Hepatocyte (in vitro differentiated cells): ENCODE results near the gene PWWP2A. TPM values are rescaled to one million over a fixed set of nuclear protein-coding genes. Genes with fewer than 3 reads are reported as not detected.

Experiments
- DNase-seq: peaks from one replicate; pipeline ENCODE4 v3.0.0-alpha.2; 2016; ENCODE audit warnings: low spot score
- H2AFZ ChIP-seq: fragments of 200-600 bp; sonication (generic); 2 replicates; pipeline ENCODE4 v1.6.0; 2016; ENCODE audit warnings: antibody characterized with exemption, mild to moderate bottlenecking
- H3K27ac ChIP-seq: fragments of 200-600 bp; sonication (generic); 2 replicates; pipeline ENCODE4 v1.5.1; 2016; ENCODE audit warnings: mild to moderate bottlenecking
- H3K27me3 ChIP-seq: fragments of 200-600 bp; sonication (generic); 2 replicates; pipeline ENCODE4 v1.6.1; 2016
- H3K36me3 ChIP-seq: fragments of 200-600 bp; sonication (generic); replicated peaks from 2 replicates; pipeline ENCODE4 v1.5.1; 2016; ENCODE audit warnings: low read depth; ENCODE audit not compliant: insufficient read depth
- H3K4me1 ChIP-seq: fragments of 200-600 bp; sonication (generic); 2 replicates; pipeline ENCODE4 v1.5.1; 2016; ENCODE audit warnings: mild to moderate bottlenecking, moderate library complexity; ENCODE audit not compliant: insufficient read depth
- H3K4me2 ChIP-seq: fragments of 200-600 bp; sonication (generic); 2 replicates; pipeline ENCODE4 v1.6.0; 2016
- H3K4me3 ChIP-seq: fragments of 200-600 bp; sonication (generic); 2 replicates; pipeline ENCODE4 v1.5.1; 2016; ENCODE audit warnings: mild to moderate bottlenecking
- H3K79me2 ChIP-seq: fragments of 200-600 bp; sonication (generic); 2 replicates; pipeline ENCODE4 v1.6.0; 2017; ENCODE audit warnings: mild to moderate bottlenecking
- H3K9me2 ChIP-seq: fragments of 200-600 bp; sonication (generic); replicated peaks from 2 replicates; pipeline ENCODE4 v1.6.0; 2017; ENCODE audit warnings: mild to moderate bottlenecking; ENCODE audit not compliant: insufficient read depth
- H3K9me3 ChIP-seq: fragments of 200-600 bp; sonication (generic); 2 replicates; pipeline ENCODE4 v1.5.1; 2016; ENCODE audit warnings: low read depth, mild to moderate bottlenecking
- H4K20me1 ChIP-seq: fragments of 200-600 bp; sonication (generic); 2 replicates; pipeline ENCODE4 v1.6.0; 2016; ENCODE audit warnings: mild to moderate bottlenecking; ENCODE audit not compliant: insufficient read depth, poor library complexity, severe bottlenecking
- CTCF ChIP-seq: fragments of 200-600 bp; sonication (generic); IDR thresholded peaks from 2 replicates; pipeline ENCODE4 v1.5.1; 2016; ENCODE audit warnings: antibody characterized with exemption, mild to moderate bottlenecking; ENCODE audit not compliant: poor library complexity
- EZH2 ChIP-seq: fragments of 200-600 bp; sonication (generic); IDR thresholded peaks from 2 replicates; pipeline ENCODE4 v1.6.1; 2016; ENCODE audit warnings: antibody characterized with exemption, mild to moderate bottlenecking, borderline replicate concordance
- EZH2phosphoT487 ChIP-seq: fragments of 200-600 bp; sonication (generic); IDR thresholded peaks from one replicate; pipeline ENCODE4 v1.6.1; 2018; ENCODE audit warnings: antibody characterized with exemption, mild to moderate bottlenecking, low read depth, moderate library complexity; ENCODE audit not compliant: unreplicated experiment, severe bottlenecking
- WGBS: methylation state at CpG from one replicate; pipeline ENCODE4 v1.1.6; 2016; ENCODE audit warnings: low lambda C conversion rate; ENCODE audit errors: missing lambda C conversion rate; 5-methylcytosine and 5-hydroxymethylcytosine counted together
- polyA plus RNA-seq: library from polyadenylated mRNA; unstranded; fragments of >200 nt; fragmentation: Nextera tagmentation; extraction: Ambion mirVana; gene quantifications from 2 replicates; pipeline ENCODE4 v1.2.1, GENCODE V29; 2016
- total RNA-seq: library from RNA; depleted of rRNA; stranded (reverse); fragments of >200 nt; gene quantifications from 2 replicates; pipeline ENCODE4 v1.2.3, GENCODE V29; 2014

PWWP2A gene
- total and polyA plus RNA-seq, 2 experiments from 2014 or later: 18.4 to 26.5 TPM

GRCh38 chr5:160064995-160065614 lies 54.1 kb downstream of the PWWP2A start:
- no peak for TF ChIP-seq EZH2
- TF ChIP-seq EZH2phosphoT487: no peak
- no peak for TF ChIP-seq CTCF
- DNase-seq: peak; percentile 73
- Histone ChIP-seq H3K9me3 (no peaks in the 10 kb centered on the region), H4K20me1 (no peaks in the 10 kb centered on the region), H3K79me2 (no peaks in the 10 kb centered on the region), H3K4me2 (peak overlapping the region; percentile 48), H3K27ac (peak overlapping the region; percentile 80), H3K27me3 (no peaks in the 10 kb centered on the region), H3K4me1 (peaks cover 27% of the 10 kb centered on the region), H3K9me2 (no peaks in the 10 kb centered on the region), H3K4me3 (no peak overlapping the region), H2AFZ (no peak overlapping the region), H3K36me3 (no peaks in the 10 kb centered on the region)
- WGBS: 26% methylated on average over 9 of the region's 9 CpGs

- peak overlapping the region; percentile 48 for H3K4me2 ChIP-seq
- no peaks in the 10 kb centered on the region for H3K36me3 ChIP-seq
- 50% methylated on average over 1 of the region's 1 CpG for WGBS
- no peaks in the 10 kb centered on the region for H3K79me2 ChIP-seq
- no peak overlapping the region for H3K4me3 ChIP-seq
- peak overlapping the region; percentile 80 for H3K27ac ChIP-seq
- no peaks in the 10 kb centered on the region for H3K9me3 ChIP-seq
- no peaks in the 10 kb centered on the region for H3K27me3 ChIP-seq
- DNase-seq: peak; percentile 32
- H3K4me1 ChIP-seq: peaks cover 27% of the 10 kb centered on the region
- no peak overlapping the region for H2AFZ ChIP-seq
- TF ChIP-seq EZH2phosphoT487 (no peak), CTCF (no peak), EZH2 (no peak)
- H4K20me1 ChIP-seq: no peaks in the 10 kb centered on the region
- H3K9me2 ChIP-seq: no peaks in the 10 kb centered on the region
These were observed 54.8 kb downstream of the PWWP2A start for GRCh38 chr5:160064417-160064810.

GRCh38 chr5:160061770-160062169 lies 57.5 kb downstream of the PWWP2A start:
- Histone ChIP-seq H3K79me2 (no peaks in the 10 kb centered on the region), H3K9me3 (no peaks in the 10 kb centered on the region), H3K27ac (no peak overlapping the region), H3K36me3 (no peaks in the 10 kb centered on the region), H3K4me2 (no peak overlapping the region), H3K4me3 (no peak overlapping the region), H3K27me3 (no peaks in the 10 kb centered on the region), H3K4me1 (peaks cover 27% of the 10 kb centered on the region), H2AFZ (no peak overlapping the region), H4K20me1 (no peaks in the 10 kb centered on the region), H3K9me2 (no peaks in the 10 kb centered on the region)
- TF ChIP-seq EZH2phosphoT487: no peak
- no peak for TF ChIP-seq EZH2
- no peak for DNase-seq
- WGBS: 55% methylated on average over 3 of the region's 3 CpGs

- WGBS: 96% methylated on average over 4 of the region's 4 CpGs
- Histone ChIP-seq H3K4me3 (no peak overlapping the region), H3K27me3 (no peaks in the 10 kb centered on the region), H3K9me3 (no peaks in the 10 kb centered on the region), H3K9me2 (no peaks in the 10 kb centered on the region), H3K27ac (no peak overlapping the region), H3K4me2 (no peak overlapping the region), H3K79me2 (no peaks in the 10 kb centered on the region), H3K36me3 (no peaks in the 10 kb centered on the region), H3K4me1 (peaks cover 15% of the 10 kb centered on the region), H2AFZ (no peak overlapping the region), H4K20me1 (no peaks in the 10 kb centered on the region)
- TF ChIP-seq CTCF: no peak
- no peak for TF ChIP-seq EZH2phosphoT487
- TF ChIP-seq EZH2: no peak
- no peak for DNase-seq
These were observed 59.2 kb downstream of the PWWP2A start for GRCh38 chr5:160060001-160060400.
